Vagina (tissue), 2 donors: ENCODE results near the gene ARL10. TPM values are rescaled to one million over a fixed set of nuclear protein-coding genes. Genes with fewer than 3 reads are reported as not detected.
A peak's percentile ranks its signal among the peaks of the same experiment; 100 is the strongest.

Experiments
- DNase-seq, 2 donors: peaks; one replicate each; pipeline ENCODE4 v3.0.0-alpha.2; 2017; ENCODE audit errors: extremely low spot score in 2 of 2
- H3K27ac ChIP-seq: fragments of 200-600 bp; sonication (generic); one replicate; pipeline ENCODE4 v1.5.1; 2019
- H3K27me3 ChIP-seq: fragments of 200-600 bp; sonication (generic); one replicate; pipeline ENCODE4 v1.5.1; 2019
- H3K36me3 ChIP-seq, 2 donors: fragments of 200-600 bp; sonication (generic); one replicate each; pipeline ENCODE4 v1.5.1; 2017 to 2019
- H3K4me1 ChIP-seq: fragments of 200-600 bp; sonication (generic); one replicate; pipeline ENCODE4 v1.5.1; 2019
- H3K4me3 ChIP-seq, 2 donors: fragments of 200-600 bp; sonication (generic); 1 replicate in 1 of 2; 2 replicates in 1 of 2; pipeline ENCODE4 v1.5.1; 2016 to 2019
- H3K9me3 ChIP-seq: fragments of 200-600 bp; sonication (generic); one replicate; pipeline ENCODE4 v1.5.1; 2019
- POLR2A ChIP-seq, 2 donors: fragments of 450-650 bp; IDR thresholded peaks; one replicate each; pipeline ENCODE4 v1.6.1; 2017; ENCODE audit warnings: antibody characterized with exemption in 2 of 2, mild to moderate bottlenecking in 2 of 2, moderate library complexity in 2 of 2
- POLR2AphosphoS5 ChIP-seq, 2 donors: sonication (generic); formaldehyde crosslinking; IDR thresholded peaks; one replicate each; pipeline ENCODE4 v1.9.0; 2017; ENCODE audit warnings: antibody characterized with exemption in 2 of 2, mild to moderate bottlenecking in 2 of 2, low read depth in 1 of 2; ENCODE audit not compliant: insufficient read depth in 1 of 2
- intact Hi-C: fragments of 100-400 bp; cut with DNase I; formaldehyde crosslinking; loops from one replicate; pipeline ENCODE4 v1.15.1; 2023
- total RNA-seq: library from RNA; depleted of rRNA; stranded (reverse); fragments of >200 nt; gene quantifications from one replicate; pipeline ENCODE4 v1.2.3, GENCODE V29; 2016
- TF ChIP-seq, protein P1 (sequence below), 3 experiments: fragments of 450-650 bp in 2 of 3; fragments of 200-600 bp in 1 of 3; sonication (generic) in 1 of 3; IDR thresholded peaks; one replicate each; pipeline ENCODE4 v1.5.1; 2017 to 2019; ENCODE audit warnings: antibody characterized with exemption in 3 of 3, mild to moderate bottlenecking in 2 of 3, moderate library complexity in 2 of 3

The ARL10 gene, protein sequence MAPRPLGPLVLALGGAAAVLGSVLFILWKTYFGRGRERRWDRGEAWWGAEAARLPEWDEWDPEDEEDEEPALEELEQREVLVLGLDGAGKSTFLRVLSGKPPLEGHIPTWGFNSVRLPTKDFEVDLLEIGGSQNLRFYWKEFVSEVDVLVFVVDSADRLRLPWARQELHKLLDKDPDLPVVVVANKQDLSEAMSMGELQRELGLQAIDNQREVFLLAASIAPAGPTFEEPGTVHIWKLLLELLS
- 9.8 TPM for total RNA-seq

- DNase-seq: no peak
- Histone ChIP-seq H3K9me3 (no peaks in the 10 kb centered on the region), H3K4me1 (peaks cover 24% of the 10 kb centered on the region), H3K27me3 (no peaks in the 10 kb centered on the region), H3K4me3 (peak within 1 kb of the TSS; percentile 76 to 84), H3K27ac (peak within 1 kb of the TSS; percentile 81), H3K36me3 (peaks cover 0 to 19% of the 10 kb centered on the region in 2 donors)
- TF ChIP-seq, protein P1, sequence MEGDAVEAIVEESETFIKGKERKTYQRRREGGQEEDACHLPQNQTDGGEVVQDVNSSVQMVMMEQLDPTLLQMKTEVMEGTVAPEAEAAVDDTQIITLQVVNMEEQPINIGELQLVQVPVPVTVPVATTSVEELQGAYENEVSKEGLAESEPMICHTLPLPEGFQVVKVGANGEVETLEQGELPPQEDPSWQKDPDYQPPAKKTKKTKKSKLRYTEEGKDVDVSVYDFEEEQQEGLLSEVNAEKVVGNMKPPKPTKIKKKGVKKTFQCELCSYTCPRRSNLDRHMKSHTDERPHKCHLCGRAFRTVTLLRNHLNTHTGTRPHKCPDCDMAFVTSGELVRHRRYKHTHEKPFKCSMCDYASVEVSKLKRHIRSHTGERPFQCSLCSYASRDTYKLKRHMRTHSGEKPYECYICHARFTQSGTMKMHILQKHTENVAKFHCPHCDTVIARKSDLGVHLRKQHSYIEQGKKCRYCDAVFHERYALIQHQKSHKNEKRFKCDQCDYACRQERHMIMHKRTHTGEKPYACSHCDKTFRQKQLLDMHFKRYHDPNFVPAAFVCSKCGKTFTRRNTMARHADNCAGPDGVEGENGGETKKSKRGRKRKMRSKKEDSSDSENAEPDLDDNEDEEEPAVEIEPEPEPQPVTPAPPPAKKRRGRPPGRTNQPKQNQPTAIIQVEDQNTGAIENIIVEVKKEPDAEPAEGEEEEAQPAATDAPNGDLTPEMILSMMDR (IDR thresholded peaks at IDR 0.05): no peak
- TF ChIP-seq POLR2AphosphoS5 (IDR thresholded peaks at IDR 0.05; ENCODE audit: insufficient read depth in 1 of 2, low read depth in 1 of 2) (peak in 1 of 2 donors; percentile 33), POLR2A (IDR thresholded peaks at IDR 0.05) (peak in 1 of 2 donors; percentile 26)
- intact Hi-C loops: no loop called here
Observed at GRCh38 chr5:176365351-176366231, at the start of gene ARL10. ARL10 (plus strand) TSS chr5:176365487; CDS start chr5:176365564, 77 bp downstream.

GRCh38 chr5:176317534-176318374 lies 47.5 kb upstream of the ARL10 start:
- no peaks in the 10 kb centered on the region for H3K4me1 ChIP-seq
- intact Hi-C loops: no loop called here
- no peak overlapping the region for H3K27ac ChIP-seq
- H3K9me3 ChIP-seq: no peaks in the 10 kb centered on the region
- no peak for TF ChIP-seq POLR2AphosphoS5 (IDR thresholded peaks at IDR 0.05; ENCODE audit: insufficient read depth in 1 of 2, low read depth in 1 of 2)
- peaks cover 0 to 8% of the 10 kb centered on the region in 2 donors for H3K36me3 ChIP-seq
- no peak for DNase-seq
- no peaks in the 10 kb centered on the region for H3K27me3 ChIP-seq
- H3K4me3 ChIP-seq: no peak overlapping the region

GRCh38 chr5:176319827-176320554 lies 45.3 kb upstream of the ARL10 start:
- H3K36me3 ChIP-seq: peaks cover 0 to 26% of the 10 kb centered on the region in 2 donors
- TF ChIP-seq POLR2A (IDR thresholded peaks at IDR 0.05) (no peak), POLR2AphosphoS5 (IDR thresholded peaks at IDR 0.05; ENCODE audit: insufficient read depth in 1 of 2, low read depth in 1 of 2) (no peak)
- TF ChIP-seq, protein P1 (IDR thresholded peaks at IDR 0.05): no peak

DNA sequence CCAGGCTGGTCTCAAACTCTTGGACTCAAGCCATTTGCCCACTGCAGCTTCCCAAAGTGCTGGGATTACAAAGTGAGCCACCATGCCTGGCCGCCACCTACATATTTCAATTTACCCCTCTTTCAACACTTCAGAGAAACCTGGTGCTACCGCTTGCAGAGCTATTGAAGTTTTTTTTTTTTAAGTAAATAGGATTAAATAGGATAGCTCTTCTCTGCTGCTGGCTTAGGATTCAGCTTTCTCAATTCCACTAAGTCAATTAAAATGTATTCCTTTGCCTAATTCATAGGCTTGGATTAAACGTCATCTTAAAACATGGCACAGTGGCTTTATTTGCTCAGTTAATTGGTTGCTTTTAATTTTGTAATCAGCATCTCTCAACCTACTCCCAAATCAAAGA lies 44.7 kb upstream of the ARL10 start:
- intact Hi-C loops: no loop called here
- TF ChIP-seq POLR2A (IDR thresholded peaks at IDR 0.05): no peak
- TF ChIP-seq POLR2AphosphoS5 (IDR thresholded peaks at IDR 0.05; ENCODE audit: insufficient read depth in 1 of 2, low read depth in 1 of 2): no peak
- TF ChIP-seq, protein P1 (IDR thresholded peaks at IDR 0.05): no peak
- H3K36me3 ChIP-seq: peaks cover 0 to 30% of the 10 kb centered on the region in 2 donors

More at GRCh38 chr5:176319827-176320554, 45.3 kb upstream of the ARL10 start:
- intact Hi-C loops: no loop called here
- no peak overlapping the region for H3K4me3 ChIP-seq
- H3K9me3 ChIP-seq: no peaks in the 10 kb centered on the region
- no peak for DNase-seq
- no peaks in the 10 kb centered on the region for H3K4me1 ChIP-seq
- H3K27me3 ChIP-seq: no peaks in the 10 kb centered on the region
- H3K27ac ChIP-seq: no peak overlapping the region

More for the DNA sequence above, 44.7 kb upstream of the ARL10 start:
- no peak for DNase-seq
- H3K27ac ChIP-seq: no peak overlapping the region
- H3K9me3 ChIP-seq: no peaks in the 10 kb centered on the region
- H3K4me1 ChIP-seq: no peaks in the 10 kb centered on the region
- no peaks in the 10 kb centered on the region for H3K27me3 ChIP-seq
- no peak overlapping the region for H3K4me3 ChIP-seq
